GM21528 (cell line): Measurements from ENCODE around the gene METTL2A.
"Not testable (repeated sequence)": the region's sequence is repeated elsewhere in the genome, so short reads cannot be mapped to it uniquely, and the experiment has no call there.

Experiments used
- ATAC-seq: cut with Tn5 transposase; IDR thresholded peaks from one replicate; pipeline ENCODE4 v1.9.1; 2021; ENCODE audit warnings: mild to moderate bottlenecking, moderate library complexity; ENCODE audit not compliant: unreplicated experiment, low FRiP score

METTL2A gene

GRCh38 chr17:62423647-62424461 lies at the start of gene METTL2A:
Gene METTL2A (plus strand): TSS chr17:62423897. CDS start chr17:62423903, 6 bp downstream.
- ATAC-seq: peak; percentile 93

- no peak for ATAC-seq
These were observed 43.4 kb upstream of the METTL2A start, which contains the start of gene EFCAB3 for GRCh38 chr17:62380253-62380652. Gene EFCAB3 (plus strand): TSS chr17:62380553. CDS start chr17:62382980, 2,427 bp downstream.

GRCh38 chr17:62381561-62381960 lies 42.1 kb upstream of the METTL2A start:
- no peak for ATAC-seq

- no peak for ATAC-seq
These were observed 34.8 kb upstream of the METTL2A start for GRCh38 chr17:62388856-62389255.

GRCh38 chr17:62392908-62393307 lies 30.8 kb upstream of the METTL2A start:
- no peak for ATAC-seq

- ATAC-seq: no peak
These were observed 24.8 kb upstream of the METTL2A start for GRCh38 chr17:62398891-62399290.

- ATAC-seq: no peak
These were observed 18.2 kb upstream of the METTL2A start for GRCh38 chr17:62405451-62405850.

GRCh38 chr17:62413090-62413489 lies 10.6 kb upstream of the METTL2A start:
- ATAC-seq: not testable (repeated sequence)

- ATAC-seq: not testable (repeated sequence)
These were observed 2.5 kb downstream of the METTL2A start for GRCh38 chr17:62426214-62426613.

- not testable (repeated sequence) for ATAC-seq
These were observed 11.6 kb downstream of the METTL2A start for GRCh38 chr17:62435251-62435650.

GRCh38 chr17:62441181-62441580 lies 17.5 kb downstream of the METTL2A start:
- ATAC-seq: not testable (repeated sequence)

GRCh38 chr17:62444063-62444462 lies 20.4 kb downstream of the METTL2A start:
- no peak for ATAC-seq

- not testable (repeated sequence) for ATAC-seq
These were observed 22.1 kb downstream of the METTL2A start for GRCh38 chr17:62445791-62446190.

GRCh38 chr17:62452195-62452594 lies 28.5 kb downstream of the METTL2A start:
- ATAC-seq: not testable (repeated sequence)

- ATAC-seq: not testable (repeated sequence)
These were observed 29.3 kb downstream of the METTL2A start for GRCh38 chr17:62453041-62453440.

- ATAC-seq: peak; percentile 51
These were observed 30.0 kb downstream of the METTL2A start for GRCh38 chr17:62453656-62454055.

- ATAC-seq: peak; percentile 48
These were observed 30.4 kb downstream of the METTL2A start for GRCh38 chr17:62454111-62454510.

GRCh38 chr17:62456016-62456415 lies 32.3 kb downstream of the METTL2A start:
- ATAC-seq: no peak

- not testable (repeated sequence) for ATAC-seq
These were observed 34.8 kb downstream of the METTL2A start for GRCh38 chr17:62458483-62458882.

GRCh38 chr17:62464422-62464821 lies 40.7 kb downstream of the METTL2A start:
- ATAC-seq: not testable (repeated sequence)

- not testable (repeated sequence) for ATAC-seq
These were observed 41.6 kb downstream of the METTL2A start for GRCh38 chr17:62465271-62465670.
